GM12874 (cell line): ENCODE measurements around the gene SUGCT.
A peak's percentile ranks its signal among the peaks of the same experiment; 100 is the strongest.

Experiments
- TF ChIP-seq, protein P1 (sequence below): IDR thresholded peaks from 2 replicates; pipeline ENCODE4 v1.5.1; 2011; ENCODE audit warnings: low read depth, mild to moderate bottlenecking, control low read depth, low read length, moderate library complexity; ENCODE audit not compliant: insufficient read depth

SUGCT gene

DNA sequence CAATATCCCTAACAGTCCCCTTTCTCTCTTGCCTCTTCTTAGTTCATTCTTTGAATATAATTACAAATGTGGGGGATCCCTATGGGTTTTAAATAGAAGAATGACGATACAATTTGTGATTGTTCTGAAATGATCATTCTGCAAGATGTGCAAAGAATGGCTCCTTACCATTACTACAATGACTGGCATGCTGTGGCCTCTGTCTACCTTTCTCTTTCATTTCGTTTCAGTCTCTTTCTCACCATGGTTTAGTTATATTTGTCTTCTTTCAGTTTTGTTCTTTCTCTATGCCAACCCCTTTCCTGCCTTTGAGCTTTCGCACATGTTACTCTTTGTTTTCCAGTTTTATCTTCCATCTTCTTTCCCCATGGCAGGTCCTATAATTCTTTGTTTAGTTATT lies 176.5 kb downstream of the SUGCT start:
- TF ChIP-seq, protein P1, sequence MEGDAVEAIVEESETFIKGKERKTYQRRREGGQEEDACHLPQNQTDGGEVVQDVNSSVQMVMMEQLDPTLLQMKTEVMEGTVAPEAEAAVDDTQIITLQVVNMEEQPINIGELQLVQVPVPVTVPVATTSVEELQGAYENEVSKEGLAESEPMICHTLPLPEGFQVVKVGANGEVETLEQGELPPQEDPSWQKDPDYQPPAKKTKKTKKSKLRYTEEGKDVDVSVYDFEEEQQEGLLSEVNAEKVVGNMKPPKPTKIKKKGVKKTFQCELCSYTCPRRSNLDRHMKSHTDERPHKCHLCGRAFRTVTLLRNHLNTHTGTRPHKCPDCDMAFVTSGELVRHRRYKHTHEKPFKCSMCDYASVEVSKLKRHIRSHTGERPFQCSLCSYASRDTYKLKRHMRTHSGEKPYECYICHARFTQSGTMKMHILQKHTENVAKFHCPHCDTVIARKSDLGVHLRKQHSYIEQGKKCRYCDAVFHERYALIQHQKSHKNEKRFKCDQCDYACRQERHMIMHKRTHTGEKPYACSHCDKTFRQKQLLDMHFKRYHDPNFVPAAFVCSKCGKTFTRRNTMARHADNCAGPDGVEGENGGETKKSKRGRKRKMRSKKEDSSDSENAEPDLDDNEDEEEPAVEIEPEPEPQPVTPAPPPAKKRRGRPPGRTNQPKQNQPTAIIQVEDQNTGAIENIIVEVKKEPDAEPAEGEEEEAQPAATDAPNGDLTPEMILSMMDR, result no peak

DNA sequence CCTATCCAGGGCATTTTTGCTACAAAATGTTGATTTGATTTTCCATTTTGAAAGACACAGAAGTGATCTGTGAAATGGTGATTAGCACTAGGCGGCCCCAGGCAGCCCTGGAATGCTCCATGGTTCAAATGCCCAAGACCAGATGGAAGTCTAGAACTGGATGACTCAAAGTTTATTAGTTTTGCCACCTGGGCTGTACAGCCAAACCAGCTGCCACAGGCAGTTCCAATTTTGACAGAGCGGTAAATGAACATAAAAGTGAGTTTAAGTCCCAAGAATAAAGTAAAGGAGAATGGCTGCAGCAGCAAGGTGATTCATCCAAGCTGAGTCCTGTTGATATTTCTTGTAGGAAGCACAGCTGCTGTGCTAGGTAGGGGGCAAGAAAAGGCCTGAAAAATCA lies 180.5 kb downstream of the SUGCT start:
- TF ChIP-seq, protein P1, result no peak

DNA sequence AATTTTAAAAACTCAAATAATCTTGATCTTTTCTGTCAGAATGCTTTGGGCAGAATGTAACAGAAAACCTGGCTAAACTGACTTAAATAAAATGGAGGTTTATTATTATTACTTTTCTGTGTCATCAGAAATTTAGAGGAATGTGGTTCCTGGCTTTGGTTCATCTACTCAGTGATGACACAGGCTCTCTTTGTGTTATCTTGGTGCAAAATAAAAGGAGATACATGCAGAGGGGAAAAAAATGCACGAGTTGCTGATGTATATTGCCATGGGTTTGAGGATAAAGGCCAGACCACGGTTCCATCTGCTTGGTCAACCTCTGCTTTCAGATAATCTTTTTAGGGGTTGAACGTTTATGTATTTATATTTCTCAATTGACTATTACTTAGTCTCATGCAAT lies 181.4 kb downstream of the SUGCT start:
- TF ChIP-seq, protein P1, result no peak

DNA sequence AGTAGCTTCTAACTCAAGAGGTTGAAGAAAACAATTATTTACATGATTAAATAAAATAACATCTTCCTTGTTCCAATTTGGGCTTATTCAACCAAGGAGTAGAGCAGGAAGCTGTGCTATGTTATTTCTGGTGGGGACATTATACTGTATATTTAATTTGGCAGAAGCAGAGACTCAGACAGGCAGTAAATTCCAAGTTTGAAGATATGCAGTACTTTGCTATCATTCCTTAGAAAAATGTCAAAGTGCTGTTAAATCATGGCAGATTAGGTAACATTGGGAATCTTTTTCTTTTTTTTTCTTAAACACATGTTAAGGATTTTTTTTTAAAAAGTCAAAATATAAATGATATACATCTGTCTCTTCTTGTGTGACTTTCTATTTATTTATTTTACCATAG lies 190.1 kb downstream of the SUGCT start:
- TF ChIP-seq, protein P1, result no peak

DNA sequence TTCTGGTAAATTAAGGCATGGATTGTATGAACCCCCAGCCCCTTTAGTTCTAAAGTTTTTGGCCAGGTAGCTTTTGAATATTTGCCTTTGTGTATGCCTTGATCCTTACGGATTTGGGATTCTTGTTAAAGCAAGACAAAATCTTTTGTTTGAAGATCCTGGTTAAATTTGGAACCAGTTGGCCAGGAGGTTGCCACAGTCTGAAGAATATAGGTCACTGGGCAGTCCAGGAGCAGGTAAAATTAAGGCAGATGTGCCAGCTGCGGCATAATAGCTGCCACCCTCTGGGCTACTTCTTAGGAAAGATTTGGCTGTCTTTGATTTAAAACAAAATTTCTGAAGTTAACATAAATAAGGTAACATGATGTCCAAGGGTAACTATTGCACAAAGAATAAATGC lies 192.3 kb downstream of the SUGCT start:
- TF ChIP-seq, protein P1, result no peak

DNA sequence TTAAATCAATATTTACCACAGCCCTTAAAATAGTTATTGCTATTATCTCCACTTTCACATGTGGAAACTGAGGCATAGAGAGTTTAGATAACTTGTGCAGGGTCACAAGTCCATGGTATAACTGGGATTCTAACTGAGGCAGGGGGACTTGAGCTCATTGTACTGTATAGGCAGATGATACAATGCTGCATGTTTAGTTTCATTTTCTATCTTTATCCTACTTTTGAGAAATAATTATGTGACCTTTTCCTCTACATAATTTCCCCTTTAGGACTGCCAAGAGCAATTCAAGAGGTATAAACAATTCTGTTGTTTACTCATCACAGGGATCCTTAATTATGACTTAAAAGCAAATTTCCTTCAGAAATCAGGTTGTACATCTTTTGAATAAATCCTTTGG lies 193.1 kb downstream of the SUGCT start:
- TF ChIP-seq, protein P1, result no peak

DNA sequence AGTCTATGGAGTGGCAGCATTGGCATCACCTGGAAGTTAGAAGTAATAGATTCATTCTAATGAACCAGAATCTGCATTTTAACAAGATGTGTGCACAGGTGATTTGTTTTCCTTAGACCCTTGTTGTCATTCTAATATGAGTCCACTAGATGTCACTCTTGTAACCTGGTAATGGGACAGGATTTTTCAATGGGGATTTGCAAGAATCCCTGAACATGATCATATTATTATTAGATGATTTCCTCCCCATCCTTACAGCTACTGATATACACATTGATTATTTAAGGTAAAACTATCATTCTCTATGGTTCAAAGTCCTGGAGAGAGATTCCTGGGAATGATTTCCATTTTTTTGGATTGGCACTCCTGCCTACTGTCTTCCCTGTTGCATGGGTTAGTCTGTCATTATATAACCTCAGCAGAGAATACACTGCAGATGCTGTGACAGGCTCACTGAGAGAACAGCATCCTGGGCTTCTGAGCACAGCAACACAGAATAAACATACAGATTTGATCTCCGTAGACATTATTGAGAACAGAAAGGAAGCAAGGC lies 194.9 kb downstream of the SUGCT start:
- TF ChIP-seq, protein P1, result peak; percentile 50; the same call in 1 of the 2 replicates
